ENCODE measurements around the gene LSM10.

Gene LSM10

DNA sequence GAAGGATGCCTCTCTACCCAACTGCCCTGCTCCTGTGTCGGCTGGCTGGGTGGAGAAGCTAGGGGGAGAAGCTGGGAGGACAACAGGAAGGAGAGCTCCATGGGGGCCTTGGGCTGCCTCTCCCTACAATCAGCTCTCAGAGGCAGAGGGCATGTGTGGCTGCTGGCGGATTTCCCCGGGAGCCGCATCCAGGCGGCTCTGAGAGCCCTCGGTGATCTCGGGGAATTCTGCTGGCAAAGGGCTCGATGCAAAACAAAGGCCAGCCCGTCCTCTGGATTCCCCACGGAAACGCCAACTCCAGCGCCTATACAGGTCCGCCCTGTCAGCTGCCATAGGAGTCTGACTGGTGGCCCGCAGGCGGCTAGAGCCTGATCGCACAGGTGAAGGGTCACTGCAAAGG, 47.9 kb downstream of the LSM10 start:
- ChIA-PET CTCF (interaction anchor here (0.9 to 7.5 kb wide), 4 partner anchors 10 to 69 kb away, joined by 3 to 63 read pairs (median 8); no protein-coding TSS in a partner anchor), POLR2A (no interaction called here)
- TF ChIP-seq, protein P1, sequence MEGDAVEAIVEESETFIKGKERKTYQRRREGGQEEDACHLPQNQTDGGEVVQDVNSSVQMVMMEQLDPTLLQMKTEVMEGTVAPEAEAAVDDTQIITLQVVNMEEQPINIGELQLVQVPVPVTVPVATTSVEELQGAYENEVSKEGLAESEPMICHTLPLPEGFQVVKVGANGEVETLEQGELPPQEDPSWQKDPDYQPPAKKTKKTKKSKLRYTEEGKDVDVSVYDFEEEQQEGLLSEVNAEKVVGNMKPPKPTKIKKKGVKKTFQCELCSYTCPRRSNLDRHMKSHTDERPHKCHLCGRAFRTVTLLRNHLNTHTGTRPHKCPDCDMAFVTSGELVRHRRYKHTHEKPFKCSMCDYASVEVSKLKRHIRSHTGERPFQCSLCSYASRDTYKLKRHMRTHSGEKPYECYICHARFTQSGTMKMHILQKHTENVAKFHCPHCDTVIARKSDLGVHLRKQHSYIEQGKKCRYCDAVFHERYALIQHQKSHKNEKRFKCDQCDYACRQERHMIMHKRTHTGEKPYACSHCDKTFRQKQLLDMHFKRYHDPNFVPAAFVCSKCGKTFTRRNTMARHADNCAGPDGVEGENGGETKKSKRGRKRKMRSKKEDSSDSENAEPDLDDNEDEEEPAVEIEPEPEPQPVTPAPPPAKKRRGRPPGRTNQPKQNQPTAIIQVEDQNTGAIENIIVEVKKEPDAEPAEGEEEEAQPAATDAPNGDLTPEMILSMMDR (IDR thresholded peaks at IDR 0.05; ENCODE audit: control extremely low read depth, extremely low read depth, low read depth, missing control alignments) = no peak
- no peak for DNase-seq (ENCODE audit: extremely low spot score)

DNA sequence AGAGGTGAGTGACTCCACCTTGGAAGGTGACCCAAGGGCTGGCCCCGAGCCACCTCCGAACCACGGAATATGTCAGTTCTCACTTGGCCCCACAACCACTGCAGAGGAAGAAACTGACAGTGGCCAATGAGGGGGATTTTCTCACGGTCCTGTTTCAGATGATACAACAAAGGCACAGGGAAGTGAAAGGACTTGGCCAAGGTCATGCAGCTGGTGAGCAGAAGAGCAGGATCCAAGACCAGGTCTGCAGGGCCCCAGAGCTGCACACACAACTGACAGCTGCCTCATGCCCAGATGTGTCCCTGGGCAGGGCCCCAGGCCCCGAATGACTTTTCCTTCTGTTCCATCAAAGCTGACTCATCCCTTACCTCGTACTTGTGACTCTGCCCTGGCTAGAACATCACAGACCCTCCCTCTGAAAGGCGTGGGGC, 48.5 kb downstream of the LSM10 start:
- peak; percentile 84 for DNase-seq (ENCODE audit: extremely low spot score)
- TF ChIP-seq, protein P1 (IDR thresholded peaks at IDR 0.05; ENCODE audit: control extremely low read depth, extremely low read depth, low read depth, missing control alignments) = no peak
- ChIA-PET CTCF (interaction anchor here (1.9 to 7.5 kb wide), 2 partner anchors 11 to 20 kb away, joined by 12 to 63 read pairs; no protein-coding TSS in a partner anchor), POLR2A (no interaction called here)

DNA sequence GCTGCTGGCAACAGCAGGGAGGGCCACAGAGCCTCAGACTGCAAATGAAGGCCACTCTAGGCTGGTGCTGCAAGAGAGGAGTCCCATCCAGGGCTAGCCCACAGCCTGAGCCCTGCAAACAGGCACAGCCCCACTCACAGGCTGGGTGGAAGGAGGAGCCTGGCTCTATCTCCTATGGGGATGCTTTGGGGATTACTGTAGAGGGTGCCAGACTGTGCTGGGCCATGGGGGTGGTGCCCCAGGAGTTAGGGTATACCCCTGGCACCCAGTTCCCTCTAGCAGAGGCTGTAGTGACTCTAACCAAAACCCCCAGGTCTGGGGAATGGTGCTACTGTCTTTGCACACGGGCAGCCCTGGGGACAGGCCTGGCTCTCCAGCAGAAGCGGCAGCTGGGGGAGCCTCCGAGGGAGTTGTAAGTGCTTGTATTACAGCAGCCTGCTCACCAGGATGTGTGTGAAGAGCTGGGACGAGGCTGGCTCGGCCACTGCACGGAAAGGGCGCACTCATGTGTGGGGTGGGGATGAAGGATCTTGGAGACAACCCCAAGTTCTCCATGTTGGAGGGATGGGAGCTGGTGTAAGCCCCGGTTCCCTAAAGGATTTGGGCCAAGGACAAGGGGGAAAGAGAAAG, 50.9 kb downstream of the LSM10 start:
- POLR2A ChIA-PET = no interaction called here
- no peak for DNase-seq (ENCODE audit: extremely low spot score)
- TF ChIP-seq, protein P1 (IDR thresholded peaks at IDR 0.05; ENCODE audit: control extremely low read depth, extremely low read depth, low read depth, missing control alignments) = no peak
- CTCF ChIA-PET = interaction anchor here (1.1 to 1.4 kb wide), 2 partner anchors 21 to 72 kb away, joined by 3 to 4 read pairs; no protein-coding TSS in a partner anchor

DNA sequence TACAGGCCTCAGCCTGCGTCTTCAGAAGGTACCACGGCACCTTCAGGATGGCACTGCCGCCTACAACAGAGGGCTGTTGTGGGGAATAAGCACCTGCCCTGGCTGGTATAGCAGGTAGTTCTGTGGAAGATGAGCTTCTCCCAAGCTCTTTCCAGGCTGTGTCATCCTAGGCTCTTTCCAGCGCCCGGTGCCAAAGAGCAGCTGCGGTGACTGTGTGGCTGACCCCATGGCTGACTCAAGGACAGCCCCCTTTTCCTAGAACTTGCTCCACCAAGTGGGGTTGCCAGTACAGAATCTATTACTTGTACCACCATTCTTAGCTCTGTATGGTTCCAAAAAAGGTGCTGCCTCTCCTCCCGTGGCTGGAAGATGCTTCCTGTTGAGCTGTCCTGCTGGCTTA, 52.4 kb downstream of the LSM10 start:
- POLR2A ChIA-PET = no interaction called here
- TF ChIP-seq, protein P1 (IDR thresholded peaks at IDR 0.05; ENCODE audit: control extremely low read depth, extremely low read depth, low read depth, missing control alignments) = no peak
- CTCF ChIA-PET = interaction anchor here (2.2 to 5.8 kb wide), 3 partner anchors 23 to 79 kb away, joined by 8 to 73 read pairs (median 62); no protein-coding TSS in a partner anchor
- no peak for DNase-seq (ENCODE audit: extremely low spot score)

DNA sequence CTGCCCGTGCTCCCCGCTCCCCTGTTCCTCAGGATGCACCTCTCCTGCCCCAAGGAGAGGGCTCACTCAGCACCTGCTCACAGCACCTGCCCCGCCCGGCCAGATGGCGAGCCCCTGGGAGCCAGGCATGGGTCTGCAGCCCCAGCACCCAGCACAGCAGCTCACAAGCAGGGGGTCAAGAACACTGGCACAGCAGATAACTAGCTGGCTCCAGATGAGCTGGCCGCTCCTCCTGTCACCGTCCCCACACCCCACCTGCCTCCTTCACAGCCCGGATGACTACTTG, 53.4 kb downstream of the LSM10 start:
- TF ChIP-seq, protein P1 (IDR thresholded peaks at IDR 0.05; ENCODE audit: control extremely low read depth, extremely low read depth, low read depth, missing control alignments) = no peak
- no peak for DNase-seq (ENCODE audit: extremely low spot score)
- ChIA-PET POLR2A (no interaction called here), CTCF (interaction anchor here (0.6 to 5.8 kb wide), 5 partner anchors 24 to 120 kb away, joined by 3 to 73 read pairs (median 8); partner anchors contain the start of gene MRPS15)

DNA sequence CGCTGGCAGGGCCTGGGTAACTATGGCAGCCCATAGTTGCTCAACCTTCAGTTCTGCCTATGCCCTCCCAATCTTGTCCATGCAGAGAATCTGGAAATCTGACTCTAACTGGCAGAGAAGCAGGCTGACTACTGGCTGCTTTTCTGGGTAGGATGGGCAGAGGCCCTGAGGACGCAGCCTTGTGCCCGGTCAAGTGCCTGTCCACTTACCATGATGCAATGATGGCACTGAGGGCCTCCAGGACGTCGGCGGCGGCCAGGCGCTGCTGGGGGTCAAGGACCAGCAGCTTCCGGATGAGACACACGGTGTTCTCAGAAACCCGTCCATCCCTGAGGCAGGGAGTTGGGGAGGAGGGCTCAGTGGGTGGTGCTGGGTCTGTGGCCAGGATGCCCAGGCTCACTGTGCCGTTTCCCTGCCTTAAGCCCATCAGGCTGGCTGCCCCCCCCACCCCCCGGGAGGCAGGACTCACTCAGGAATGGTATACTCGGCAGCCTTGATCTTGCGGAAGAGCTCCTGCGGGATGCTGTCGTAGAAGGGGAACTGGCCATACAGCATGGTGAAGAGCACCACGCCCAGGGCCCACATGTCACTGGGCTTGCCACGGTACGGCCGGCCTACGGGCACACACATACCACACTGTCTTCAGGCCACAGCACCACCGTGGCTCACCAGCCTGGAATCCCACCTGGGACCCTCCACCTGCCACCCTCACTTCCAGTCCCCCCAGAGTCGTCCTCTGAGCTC, 53.9 kb downstream of the LSM10 start:
- CTCF ChIA-PET = interaction anchor here (0.7 to 5.8 kb wide), 18 partner anchors 10 to 208 kb away, joined by 3 to 73 read pairs (median 9); partner anchors contain the start of genes LSM10, OSCP1 and SH3D21
- POLR2A ChIA-PET = no interaction called here
- no peak for DNase-seq (ENCODE audit: extremely low spot score)
- TF ChIP-seq, protein P1 (IDR thresholded peaks at IDR 0.05; ENCODE audit: control extremely low read depth, extremely low read depth, low read depth, missing control alignments) = no peak

Data from GM10248 (cell line).